Measurements from ENCODE around the gene LIM2.

GRCh38 chr19:51352783-51353360 is 34.9 kb downstream of the LIM2 start:
- TF ChIP-seq CTCF (conservative IDR thresholded peaks at IDR 0.05) (no peak), EZH2 (IDR thresholded peaks at IDR 0.05; ENCODE audit: low read depth) (no peak)

Data from PC-9 (cell line).